ENCODE measurements around the gene CNTN5. TPM values are rescaled to one million over a fixed set of nuclear protein-coding genes. Genes with fewer than 3 reads are reported as not detected.

Gene CNTN5
- total RNA-seq, 4 donors from 2014 or later: 0.51 to 2.3 (median 0.58) TPM; not detected in 1

GRCh38 chr11:99911116-99911515 is 890.4 kb downstream of the CNTN5 start:
- Histone ChIP-seq H3K36me3 (no peaks in the 10 kb centered on the region), H3K27me3 (no peaks in the 10 kb centered on the region), H3K27ac (no peak overlapping the region), H3K9me3 (no peaks in the 10 kb centered on the region), H3K4me1 (no peaks in the 10 kb centered on the region), H3K4me3 (no peak overlapping the region)
- intact Hi-C loops (cut with DNase I; ENCODE audit: low total_unique reads): no loop called here
- no peak for TF ChIP-seq POLR2A (IDR thresholded peaks at IDR 0.05)
- TF ChIP-seq CTCF (IDR thresholded peaks at IDR 0.05): no peak
- DNase-seq: no peak

- Histone ChIP-seq H3K4me3 (no peak overlapping the region), H3K4me1 (no peaks in the 10 kb centered on the region), H3K27me3 (no peaks in the 10 kb centered on the region), H3K9me3 (no peaks in the 10 kb centered on the region), H3K36me3 (no peaks in the 10 kb centered on the region), H3K27ac (no peak overlapping the region)
- TF ChIP-seq CTCF (IDR thresholded peaks at IDR 0.05): no peak
- TF ChIP-seq POLR2A (IDR thresholded peaks at IDR 0.05): no peak
- intact Hi-C loops (cut with DNase I; ENCODE audit: low total_unique reads): no loop called here
- no peak for DNase-seq
These were observed 895.3 kb downstream of the CNTN5 start for GRCh38 chr11:99916078-99916477.

GRCh38 chr11:99918761-99919160 is 898.0 kb downstream of the CNTN5 start:
- intact Hi-C loops (cut with DNase I; ENCODE audit: low total_unique reads): no loop called here
- no peak for DNase-seq

GRCh38 chr11:99920956-99921355 is 900.2 kb downstream of the CNTN5 start:
- DNase-seq: no peak
- Histone ChIP-seq H3K27ac (no peak overlapping the region), H3K9me3 (no peaks in the 10 kb centered on the region), H3K36me3 (no peaks in the 10 kb centered on the region), H3K4me3 (no peak overlapping the region), H3K27me3 (no peaks in the 10 kb centered on the region), H3K4me1 (no peaks in the 10 kb centered on the region)
- TF ChIP-seq CTCF (IDR thresholded peaks at IDR 0.05): no peak
- TF ChIP-seq POLR2A (IDR thresholded peaks at IDR 0.05): no peak
- intact Hi-C loops (cut with DNase I; ENCODE audit: low total_unique reads): no loop called here

More at GRCh38 chr11:99918761-99919160, 898.0 kb downstream of the CNTN5 start:
- Histone ChIP-seq H3K4me1 (no peaks in the 10 kb centered on the region), H3K27me3 (no peaks in the 10 kb centered on the region), H3K27ac (no peak overlapping the region), H3K9me3 (no peaks in the 10 kb centered on the region), H3K36me3 (no peaks in the 10 kb centered on the region), H3K4me3 (no peak overlapping the region)
- TF ChIP-seq CTCF (IDR thresholded peaks at IDR 0.05) (no peak), POLR2A (IDR thresholded peaks at IDR 0.05) (no peak)

- intact Hi-C loops (cut with DNase I; ENCODE audit: low total_unique reads): no loop called here
- no peaks in the 10 kb centered on the region for H3K27me3 ChIP-seq
- H3K4me1 ChIP-seq: no peaks in the 10 kb centered on the region
- H3K9me3 ChIP-seq: no peaks in the 10 kb centered on the region
- no peak overlapping the region for H3K27ac ChIP-seq
- H3K4me3 ChIP-seq: no peak overlapping the region
- no peak for DNase-seq
- H3K36me3 ChIP-seq: no peaks in the 10 kb centered on the region
- no peak for TF ChIP-seq POLR2A (IDR thresholded peaks at IDR 0.05)
- TF ChIP-seq CTCF (IDR thresholded peaks at IDR 0.05): no peak
These were observed 905.2 kb downstream of the CNTN5 start for GRCh38 chr11:99925968-99926367.

Data from uterus (tissue), 4 donors.